Ascending aorta (tissue), 2 donors: Measurements from ENCODE around the gene ADCY1. TPM values are rescaled to one million over a fixed set of nuclear protein-coding genes. Genes with fewer than 3 reads are reported as not detected.

Source experiments
- DNase-seq, 2 donors: peaks; one replicate each; pipeline ENCODE4 v3.0.0-alpha.2; 2019; ENCODE audit warnings: low spot score in 2 of 2
- H3K27ac ChIP-seq, 2 donors: fragments of 200-600 bp; sonication (generic); one replicate each; pipeline ENCODE4 v1.5.1; 2016 to 2017; ENCODE audit warnings: mild to moderate bottlenecking in 1 of 2
- H3K27me3 ChIP-seq: fragments of 200-600 bp; sonication (generic); one replicate; pipeline ENCODE4 v1.5.1; 2017
- H3K36me3 ChIP-seq, 2 donors: fragments of 200-600 bp; sonication (generic); one replicate each; pipeline ENCODE4 v1.5.1; 2016
- H3K4me1 ChIP-seq, 2 donors: fragments of 200-600 bp; sonication (generic); one replicate each; pipeline ENCODE4 v1.5.1; 2016 to 2017; ENCODE audit warnings: mild to moderate bottlenecking in 1 of 2
- H3K4me3 ChIP-seq, 2 donors: fragments of 200-600 bp; sonication (generic); one replicate each; pipeline ENCODE4 v1.5.1; 2016 to 2017; ENCODE audit warnings: mild to moderate bottlenecking in 1 of 2
- H3K9me3 ChIP-seq, 2 donors: fragments of 200-600 bp; sonication (generic); one replicate each; pipeline ENCODE4 v1.5.1; 2016
- intact Hi-C: fragments of 100-400 bp; cut with DNase I; formaldehyde crosslinking; loops from one replicate; pipeline ENCODE4 v1.15.1; 2023
- total RNA-seq: library from RNA; depleted of rRNA; stranded (reverse); fragments of >200 nt; gene quantifications from one replicate; pipeline ENCODE4 v1.1.0, GENCODE V29; 2016
- TF ChIP-seq, protein P1 (sequence below), 3 experiments: fragments of 200-600 bp in 2 of 3; fragments of 450-650 bp in 1 of 3; sonication (generic) in 2 of 3; IDR thresholded peaks; one replicate each; pipeline ENCODE4 v1.5.1; 2016 to 2019; ENCODE audit warnings: antibody characterized with exemption in 3 of 3, mild to moderate bottlenecking in 1 of 3, moderate library complexity in 1 of 3

Gene ADCY1
- total RNA-seq, 1 donor from 2014 or later: 3.6 TPM

GRCh38 chr7:45696476-45696875, 122.3 kb downstream of the ADCY1 start:
- intact Hi-C loops: no loop called here
- no peak overlapping the region for H3K27ac ChIP-seq
- TF ChIP-seq, protein P1, sequence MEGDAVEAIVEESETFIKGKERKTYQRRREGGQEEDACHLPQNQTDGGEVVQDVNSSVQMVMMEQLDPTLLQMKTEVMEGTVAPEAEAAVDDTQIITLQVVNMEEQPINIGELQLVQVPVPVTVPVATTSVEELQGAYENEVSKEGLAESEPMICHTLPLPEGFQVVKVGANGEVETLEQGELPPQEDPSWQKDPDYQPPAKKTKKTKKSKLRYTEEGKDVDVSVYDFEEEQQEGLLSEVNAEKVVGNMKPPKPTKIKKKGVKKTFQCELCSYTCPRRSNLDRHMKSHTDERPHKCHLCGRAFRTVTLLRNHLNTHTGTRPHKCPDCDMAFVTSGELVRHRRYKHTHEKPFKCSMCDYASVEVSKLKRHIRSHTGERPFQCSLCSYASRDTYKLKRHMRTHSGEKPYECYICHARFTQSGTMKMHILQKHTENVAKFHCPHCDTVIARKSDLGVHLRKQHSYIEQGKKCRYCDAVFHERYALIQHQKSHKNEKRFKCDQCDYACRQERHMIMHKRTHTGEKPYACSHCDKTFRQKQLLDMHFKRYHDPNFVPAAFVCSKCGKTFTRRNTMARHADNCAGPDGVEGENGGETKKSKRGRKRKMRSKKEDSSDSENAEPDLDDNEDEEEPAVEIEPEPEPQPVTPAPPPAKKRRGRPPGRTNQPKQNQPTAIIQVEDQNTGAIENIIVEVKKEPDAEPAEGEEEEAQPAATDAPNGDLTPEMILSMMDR (IDR thresholded peaks at IDR 0.05): no peak
- no peak overlapping the region for H3K4me3 ChIP-seq
- H3K9me3 ChIP-seq: no peaks in the 10 kb centered on the region
- H3K4me1 ChIP-seq: no peaks in the 10 kb centered on the region
- H3K36me3 ChIP-seq: no peaks in the 10 kb centered on the region
- DNase-seq: peak in 1 of 2 donors; percentile 42
- no peaks in the 10 kb centered on the region for H3K27me3 ChIP-seq

DNA sequence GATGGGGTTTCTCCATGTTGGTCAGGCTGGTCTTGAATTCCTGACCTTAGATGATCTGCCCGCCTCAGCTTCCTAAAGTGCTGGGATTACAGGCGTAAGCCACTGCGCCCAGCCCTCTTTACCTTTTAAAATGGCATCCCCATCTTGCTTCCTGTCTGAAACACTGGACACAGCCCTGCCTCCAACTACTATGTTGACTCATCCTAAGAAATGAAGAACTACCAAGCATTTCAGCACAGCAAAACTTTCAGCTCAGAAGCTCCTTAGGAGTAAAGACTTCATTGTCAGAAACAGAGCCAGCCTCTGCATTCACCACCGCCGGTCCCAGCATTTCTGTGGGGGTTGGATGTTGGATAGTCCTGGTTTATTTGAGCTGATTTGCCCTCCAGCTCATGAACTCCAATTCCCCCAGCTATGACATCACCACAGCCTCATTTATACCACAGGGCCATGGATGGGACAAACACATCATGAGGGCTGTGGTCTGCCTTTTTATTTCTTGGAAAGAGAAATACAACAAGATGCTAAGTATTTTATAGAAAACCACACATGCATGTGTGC, 123.5 kb downstream of the ADCY1 start:
- Histone ChIP-seq H3K27ac (no peak overlapping the region), H3K36me3 (no peaks in the 10 kb centered on the region), H3K9me3 (no peaks in the 10 kb centered on the region), H3K4me1 (no peaks in the 10 kb centered on the region), H3K27me3 (no peaks in the 10 kb centered on the region), H3K4me3 (no peak overlapping the region)
- DNase-seq: peak in 1 of 2 donors; percentile 33
- TF ChIP-seq, protein P1 (IDR thresholded peaks at IDR 0.05): no peak
- intact Hi-C loops: no loop called here

- H3K4me3 ChIP-seq: no peak overlapping the region
- TF ChIP-seq, protein P1 (IDR thresholded peaks at IDR 0.05): no peak
- peak in 1 of 2 donors; percentile 15 for DNase-seq
- H3K27me3 ChIP-seq: no peaks in the 10 kb centered on the region
- no peaks in the 10 kb centered on the region for H3K4me1 ChIP-seq
- intact Hi-C loops: no loop called here
- no peaks in the 10 kb centered on the region for H3K36me3 ChIP-seq
- H3K9me3 ChIP-seq: no peaks in the 10 kb centered on the region
- no peak overlapping the region for H3K27ac ChIP-seq
Observed at GRCh38 chr7:45698303-45699014, 124.3 kb downstream of the ADCY1 start.

DNA sequence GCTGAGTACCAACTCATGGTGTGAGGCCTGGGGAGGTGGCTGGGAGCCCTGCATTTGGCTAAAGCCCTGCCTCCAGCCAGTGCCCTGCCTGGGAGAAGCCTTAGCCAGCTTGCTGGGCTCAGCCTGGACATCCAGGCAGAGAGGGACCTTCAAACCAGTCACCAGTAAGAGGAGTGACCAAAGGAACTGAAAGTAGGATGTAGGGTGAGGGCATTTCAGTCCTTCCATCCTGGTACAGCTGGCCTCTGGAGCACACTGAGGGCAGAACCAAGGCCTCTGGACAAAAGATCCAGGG, 124.8 kb downstream of the ADCY1 start:
- Histone ChIP-seq H3K9me3 (no peaks in the 10 kb centered on the region), H3K4me1 (no peaks in the 10 kb centered on the region), H3K27ac (no peak overlapping the region), H3K36me3 (no peaks in the 10 kb centered on the region), H3K27me3 (no peaks in the 10 kb centered on the region), H3K4me3 (no peak overlapping the region)
- intact Hi-C loops: no loop called here
- TF ChIP-seq, protein P1 (IDR thresholded peaks at IDR 0.05): no peak
- no peak for DNase-seq

GRCh38 chr7:45699726-45700390, 125.7 kb downstream of the ADCY1 start:
- Histone ChIP-seq H3K4me3 (no peak overlapping the region), H3K27ac (no peak overlapping the region), H3K4me1 (no peaks in the 10 kb centered on the region), H3K27me3 (no peaks in the 10 kb centered on the region), H3K9me3 (no peaks in the 10 kb centered on the region), H3K36me3 (no peaks in the 10 kb centered on the region)
- DNase-seq: peak in 1 of 2 donors; percentile 50
- intact Hi-C loops: no loop called here
- TF ChIP-seq, protein P1 (IDR thresholded peaks at IDR 0.05): no peak
